Lung (tissue), 12 donors: ENCODE data around the gene VN1R4. TPM values are rescaled to one million over a fixed set of nuclear protein-coding genes. Genes with fewer than 3 reads are reported as not detected.

Experiments
- ATAC-seq: fragments of 200-7000 bp; cut with Tn5 transposase; one replicate; pipeline ENCODE4 v1.9.1; 2020; ENCODE audit warnings: moderate number of reproducible peaks; ENCODE audit not compliant: insufficient read depth, low FRiP score
- DNase-seq, 3 donors: peaks; one replicate each; pipeline ENCODE4 v3.0.0-alpha.2; 2013 to 2017
- H3K27ac ChIP-seq, 2 donors: one replicate each; pipeline ENCODE4 v1.5.1; 2013; ENCODE audit warnings: mild to moderate bottlenecking in 2 of 2, moderate library complexity in 2 of 2, control low read depth in 1 of 2, inconsistent platforms in 1 of 2, low read depth in 1 of 2, low read length in 1 of 2
- H3K27me3 ChIP-seq, 3 donors: one replicate each; pipeline ENCODE4 v1.5.1; 2013; ENCODE audit warnings: low read length in 2 of 3; ENCODE audit not compliant: control insufficient read depth in 3 of 3, insufficient read depth in 3 of 3
- H3K36me3 ChIP-seq, 4 donors: one replicate each; pipeline ENCODE4 v1.5.1; 2013; ENCODE audit warnings: low read length in 4 of 4, mild to moderate bottlenecking in 1 of 4, moderate library complexity in 1 of 4; ENCODE audit not compliant: control insufficient read depth in 4 of 4, insufficient read depth in 4 of 4
- H3K4me1 ChIP-seq, 5 donors: one replicate each; pipeline ENCODE4 v1.5.1; 2013; ENCODE audit warnings: low read length in 5 of 5, mild to moderate bottlenecking in 2 of 5, moderate library complexity in 1 of 5; ENCODE audit not compliant: control insufficient read depth in 5 of 5, insufficient read depth in 5 of 5
- H3K4me3 ChIP-seq: one replicate; pipeline ENCODE4 v1.5.1; 2013; ENCODE audit warnings: mild to moderate bottlenecking, control low read depth, moderate library complexity
- H3K9ac ChIP-seq, 2 donors: one replicate each; pipeline ENCODE4 v1.5.1; 2013; ENCODE audit warnings: low read length in 2 of 2, control low read depth in 1 of 2; ENCODE audit not compliant: insufficient read depth in 1 of 2
- H3K9me3 ChIP-seq, 4 donors: one replicate each; pipeline ENCODE4 v1.5.1; 2013; ENCODE audit warnings: low read length in 3 of 4, mild to moderate bottlenecking in 1 of 4, moderate library complexity in 1 of 4; ENCODE audit not compliant: control insufficient read depth in 4 of 4, insufficient read depth in 3 of 4
- CTCF ChIP-seq: IDR thresholded peaks from 2 replicates; pipeline ENCODE4 v1.5.1; 2012; ENCODE audit warnings: mild to moderate bottlenecking; ENCODE audit errors: control extremely low read depth, extremely low read depth
- WGBS, 2 donors: extraction: QIAGEN DNeasy Blood & Tissue Kit; methylation state at CpG; one replicate each; pipeline ENCODE4 v1.1.7; 2013; 5-methylcytosine and 5-hydroxymethylcytosine counted together
- polyA plus RNA-seq, 2 donors: library from polyadenylated mRNA; stranded (reverse); fragments of 200-250 nt; gene quantifications; one replicate each; pipeline ENCODE4 v1.2.1, GENCODE V29; 2013
- total RNA-seq, 2 donors: library from RNA; depleted of rRNA in 1 of 2; stranded (reverse); fragments of >200 nt in 1 of 2; gene quantifications; one replicate each; pipeline ENCODE4 v1.2.1, GENCODE V29; 2014 to 2021
- donor health status: control.
- donor health status: control.
- donor health status: Bipolar disorder and iron deficiency.
- donor health status: healthy.
- donor health status: DM: yes; HTN: yes; CAD: no.

The VN1R4 gene
- total and polyA plus RNA-seq, 4 donors, result not detected

GRCh38 chr19:53254411-53255341 is 12.8 kb downstream of the VN1R4 start, which contains the start of gene ZNF677:
Gene ZNF677, minus strand, starts transcription at chr19:53254873. Its CDS starts 3,323 bp downstream, at chr19:53251550.
- 3% methylated on average over 64 to 72 of the region's 72 CpGs for WGBS, 2 donors
- Histone ChIP-seq H3K36me3 (peaks cover 7 to 32% (median 21%) of the 10 kb centered on the region in 4 donors), H3K4me3 (peak within 1 kb of the TSS; percentile 77), H3K9me3 (peaks cover 0 to 26% (median 9%) of the 10 kb centered on the region in 4 donors), H3K9ac (peak within 1 kb of the TSS; percentile 63 to 85), H3K27me3 (no peaks in the 10 kb centered on the region), H3K27ac (peak within 1 kb of the TSS; percentile 74 to 86), H3K4me1 (peaks cover 0 to 4% (median 2%) of the 10 kb centered on the region in 5 donors)
- DNase-seq (peak; percentile 89 to 93 (median 92)), ATAC-seq (peak; percentile 96)
- no peak for TF ChIP-seq CTCF

- ATAC-seq (no peak), DNase-seq (no peak)
- peaks cover 15 to 47% (median 30%) of the 10 kb centered on the region in 4 donors for H3K9me3 ChIP-seq
- H3K9ac ChIP-seq, result no peak overlapping the region
- H3K36me3 ChIP-seq, result peaks cover 19 to 83% (median 52%) of the 10 kb centered on the region in 4 donors
- TF ChIP-seq CTCF, result no peak
- H3K27ac ChIP-seq, result no peak overlapping the region
- no peaks in the 10 kb centered on the region for H3K4me1 ChIP-seq
- H3K4me3 ChIP-seq, result no peak overlapping the region
- 83 to 90% methylated on average over 1 of the region's 1 CpG for WGBS, 2 donors
- H3K27me3 ChIP-seq, result no peaks in the 10 kb centered on the region
These were observed 21.0 kb downstream of the VN1R4 start for GRCh38 chr19:53246498-53246897.

- no peak overlapping the region for H3K4me3 ChIP-seq
- H3K4me1 ChIP-seq, result no peaks in the 10 kb centered on the region
- ATAC-seq (no peak), DNase-seq (no peak)
- no peak for TF ChIP-seq CTCF
- H3K27me3 ChIP-seq, result no peaks in the 10 kb centered on the region
- peaks cover 17 to 52% (median 35%) of the 10 kb centered on the region in 4 donors for H3K36me3 ChIP-seq
- WGBS, 2 donors, result 95 to 96% methylated on average over 4 of the region's 4 CpGs
- peaks cover 28 to 64% (median 44%) of the 10 kb centered on the region in 4 donors for H3K9me3 ChIP-seq
- H3K27ac ChIP-seq, result no peak overlapping the region
- no peak overlapping the region for H3K9ac ChIP-seq
These were observed 30.3 kb downstream of the VN1R4 start for GRCh38 chr19:53237114-53237777.
